ENCODE results near the gene RER1. TPM values are rescaled to one million over a fixed set of nuclear protein-coding genes. Genes with fewer than 3 reads are reported as not detected.

The RER1 gene
- total RNA-seq, 1 experiment from 2014 or later: 79.8 TPM

DNA sequence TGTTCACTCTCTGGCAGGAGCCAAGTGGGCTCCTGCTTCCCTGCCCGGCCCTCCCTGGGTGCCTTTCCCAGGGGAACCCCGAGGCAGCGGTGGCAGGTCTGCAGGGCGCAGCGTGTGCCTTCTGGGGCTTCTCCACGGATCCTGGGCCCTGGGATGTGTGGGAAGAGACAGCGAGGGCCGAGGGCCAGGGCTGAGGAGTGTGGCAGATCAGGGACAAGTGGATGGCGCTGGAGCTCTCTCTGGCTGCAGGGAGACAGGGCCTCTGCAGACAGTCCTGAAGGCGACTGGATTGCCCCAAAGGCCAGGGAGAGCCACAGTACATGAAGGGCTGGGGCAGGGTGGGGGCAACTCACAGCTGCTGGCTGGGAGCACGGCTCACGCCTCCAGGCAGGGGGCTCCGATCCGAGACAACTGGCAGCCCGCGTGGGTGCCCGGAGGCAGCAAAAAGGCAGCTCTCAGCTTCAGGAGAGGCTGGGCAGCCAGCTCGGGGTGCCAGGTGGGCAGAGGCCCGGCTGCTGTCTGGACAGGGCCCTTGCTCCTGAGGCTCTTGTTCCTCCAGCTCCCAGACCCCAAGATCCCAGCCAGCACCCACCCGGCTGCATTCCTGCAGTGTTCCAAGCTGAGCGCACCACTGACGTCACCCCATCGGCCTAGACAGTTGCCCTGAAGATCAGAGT, 16.3 kb upstream of the RER1 start:
- Mint-ChIP-seq H3K27me3 (ENCODE audit: low read depth) (no peaks in the 10 kb centered on the region), H3K4me3 (no peak overlapping the region), H3K36me3 (0 out of 2 replicates have a peak, but pooled peaks cover 3% of the 10 kb centered on the region), H3K9me3 (no peaks in the 10 kb centered on the region), H3K27ac (no peak overlapping the region), H3K4me1 (no peaks in the 10 kb centered on the region)
- POLR2A ChIA-PET: no interaction called here
- DNase-seq (ENCODE audit: low spot score) (no peak), ATAC-seq (no peak; the same call in 1 of the 2 replicates)
- CTCF ChIA-PET: interaction anchor here (0.6 to 1.9 kb wide), 3 partner anchors 180 to 327 kb away, joined by 4 to 8 read pairs (median 4); partner anchors contain the start of gene FAAP20
- TF ChIP-seq, protein P1, sequence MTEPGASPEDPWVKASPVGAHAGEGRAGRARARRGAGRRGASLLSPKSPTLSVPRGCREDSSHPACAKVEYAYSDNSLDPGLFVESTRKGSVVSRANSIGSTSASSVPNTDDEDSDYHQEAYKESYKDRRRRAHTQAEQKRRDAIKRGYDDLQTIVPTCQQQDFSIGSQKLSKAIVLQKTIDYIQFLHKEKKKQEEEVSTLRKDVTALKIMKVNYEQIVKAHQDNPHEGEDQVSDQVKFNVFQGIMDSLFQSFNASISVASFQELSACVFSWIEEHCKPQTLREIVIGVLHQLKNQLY (CRISPR knock-in tag; IDR thresholded peaks at IDR 0.05): no peak
- no peak for TF ChIP-seq ATF1 (CRISPR knock-in tag; IDR thresholded peaks at IDR 0.05)
- TF ChIP-seq, protein P2, sequence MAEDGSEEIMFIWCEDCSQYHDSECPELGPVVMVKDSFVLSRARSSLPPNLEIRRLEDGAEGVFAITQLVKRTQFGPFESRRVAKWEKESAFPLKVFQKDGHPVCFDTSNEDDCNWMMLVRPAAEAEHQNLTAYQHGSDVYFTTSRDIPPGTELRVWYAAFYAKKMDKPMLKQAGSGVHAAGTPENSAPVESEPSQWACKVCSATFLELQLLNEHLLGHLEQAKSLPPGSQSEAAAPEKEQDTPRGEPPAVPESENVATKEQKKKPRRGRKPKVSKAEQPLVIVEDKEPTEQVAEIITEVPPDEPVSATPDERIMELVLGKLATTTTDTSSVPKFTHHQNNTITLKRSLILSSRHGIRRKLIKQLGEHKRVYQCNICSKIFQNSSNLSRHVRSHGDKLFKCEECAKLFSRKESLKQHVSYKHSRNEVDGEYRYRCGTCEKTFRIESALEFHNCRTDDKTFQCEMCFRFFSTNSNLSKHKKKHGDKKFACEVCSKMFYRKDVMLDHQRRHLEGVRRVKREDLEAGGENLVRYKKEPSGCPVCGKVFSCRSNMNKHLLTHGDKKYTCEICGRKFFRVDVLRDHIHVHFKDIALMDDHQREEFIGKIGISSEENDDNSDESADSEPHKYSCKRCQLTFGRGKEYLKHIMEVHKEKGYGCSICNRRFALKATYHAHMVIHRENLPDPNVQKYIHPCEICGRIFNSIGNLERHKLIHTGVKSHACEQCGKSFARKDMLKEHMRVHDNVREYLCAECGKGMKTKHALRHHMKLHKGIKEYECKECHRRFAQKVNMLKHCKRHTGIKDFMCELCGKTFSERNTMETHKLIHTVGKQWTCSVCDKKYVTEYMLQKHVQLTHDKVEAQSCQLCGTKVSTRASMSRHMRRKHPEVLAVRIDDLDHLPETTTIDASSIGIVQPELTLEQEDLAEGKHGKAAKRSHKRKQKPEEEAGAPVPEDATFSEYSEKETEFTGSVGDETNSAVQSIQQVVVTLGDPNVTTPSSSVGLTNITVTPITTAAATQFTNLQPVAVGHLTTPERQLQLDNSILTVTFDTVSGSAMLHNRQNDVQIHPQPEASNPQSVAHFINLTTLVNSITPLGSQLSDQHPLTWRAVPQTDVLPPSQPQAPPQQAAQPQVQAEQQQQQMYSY (CRISPR knock-in tag; IDR thresholded peaks at IDR 0.05): no peak

DNA sequence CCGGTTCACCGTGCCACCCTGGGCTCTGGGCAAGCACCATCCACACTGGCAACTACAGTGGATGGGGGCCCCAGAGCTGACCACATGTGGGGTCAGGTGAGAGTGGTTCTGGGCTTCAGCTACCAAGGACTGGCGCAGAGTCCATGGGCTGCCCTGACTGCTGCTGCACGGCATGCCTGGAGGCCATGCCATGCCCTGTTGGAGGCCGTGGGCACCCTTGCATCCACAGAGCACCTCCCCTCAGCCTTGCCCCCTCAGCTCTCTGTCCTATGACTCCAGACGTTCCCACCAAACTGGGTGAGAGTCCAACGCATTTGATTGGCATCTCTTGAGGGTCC, 15.7 kb upstream of the RER1 start:
- no peaks in the 10 kb centered on the region for H3K9me3 Mint-ChIP-seq
- no peaks in the 10 kb centered on the region for H3K27me3 Mint-ChIP-seq (ENCODE audit: low read depth)
- DNase-seq (ENCODE audit: low spot score): no peak
- no peak overlapping the region for H3K27ac Mint-ChIP-seq
- H3K4me1 Mint-ChIP-seq: no peaks in the 10 kb centered on the region
- no peak overlapping the region for H3K4me3 Mint-ChIP-seq
- ChIA-PET CTCF (interaction anchor here (0.6 to 1.9 kb wide), 3 partner anchors 180 to 327 kb away, joined by 4 to 8 read pairs (median 4); partner anchors contain the start of gene FAAP20), POLR2A (no interaction called here)
- no peak for ATAC-seq
- no peak for TF ChIP-seq SP1 (CRISPR knock-in tag; conservative IDR thresholded peaks at IDR 0.05)
- no peak for TF ChIP-seq ZNF232 (CRISPR knock-in tag; IDR thresholded peaks at IDR 0.05)
- 0 out of 2 replicates have a peak, but pooled peaks cover 3% of the 10 kb centered on the region for H3K36me3 Mint-ChIP-seq

DNA sequence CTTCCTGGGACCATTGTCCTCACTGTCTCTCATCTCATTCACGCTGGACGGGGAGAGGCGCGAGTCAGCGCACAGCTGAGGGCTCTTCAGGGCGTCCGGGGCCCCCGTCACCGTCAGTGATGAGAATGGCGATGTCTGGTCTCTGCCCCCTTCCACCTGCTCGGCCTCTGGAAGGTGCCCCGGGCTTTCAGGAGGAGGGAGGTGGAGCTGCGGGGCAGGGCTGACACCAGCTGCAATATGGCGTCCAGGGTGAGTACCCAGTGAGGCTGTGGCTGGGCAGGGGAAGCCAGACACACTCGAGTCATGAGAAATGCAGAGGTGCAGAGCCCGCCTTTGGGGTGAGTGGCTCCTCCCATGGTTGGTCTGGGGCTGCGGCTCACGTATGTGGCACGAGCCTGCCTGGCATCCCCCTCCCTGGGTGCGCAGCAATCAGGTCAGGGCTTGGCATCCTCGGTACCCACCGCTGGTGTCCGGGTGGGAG, 15.3 kb upstream of the RER1 start:
- CTCF ChIA-PET: interaction anchor here (0.5 to 1.9 kb wide), 3 partner anchors 181 to 746 kb away, joined by 4 to 9 read pairs (median 8); partner anchors contain the start of gene FAAP20
- no peak for ATAC-seq

More for the DNA sequence above, 15.3 kb upstream of the RER1 start:
- TF ChIP-seq GRHL2 (CRISPR knock-in tag; IDR thresholded peaks at IDR 0.05; ENCODE audit: insufficient replicate concordance, severe bottlenecking): no peak
- no peak for TF ChIP-seq SP1 (CRISPR knock-in tag; conservative IDR thresholded peaks at IDR 0.05)
- TF ChIP-seq MYBL2 (CRISPR knock-in tag; IDR thresholded peaks at IDR 0.05): no peak
- TF ChIP-seq ZNF396 (CRISPR knock-in tag; IDR thresholded peaks at IDR 0.05; ENCODE audit: borderline replicate concordance): no peak
- TF ChIP-seq, protein P3, sequence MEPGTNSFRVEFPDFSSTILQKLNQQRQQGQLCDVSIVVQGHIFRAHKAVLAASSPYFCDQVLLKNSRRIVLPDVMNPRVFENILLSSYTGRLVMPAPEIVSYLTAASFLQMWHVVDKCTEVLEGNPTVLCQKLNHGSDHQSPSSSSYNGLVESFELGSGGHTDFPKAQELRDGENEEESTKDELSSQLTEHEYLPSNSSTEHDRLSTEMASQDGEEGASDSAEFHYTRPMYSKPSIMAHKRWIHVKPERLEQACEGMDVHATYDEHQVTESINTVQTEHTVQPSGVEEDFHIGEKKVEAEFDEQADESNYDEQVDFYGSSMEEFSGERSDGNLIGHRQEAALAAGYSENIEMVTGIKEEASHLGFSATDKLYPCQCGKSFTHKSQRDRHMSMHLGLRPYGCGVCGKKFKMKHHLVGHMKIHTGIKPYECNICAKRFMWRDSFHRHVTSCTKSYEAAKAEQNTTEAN (CRISPR knock-in tag; IDR thresholded peaks at IDR 0.05): no peak
- TF ChIP-seq JAZF1 (CRISPR knock-in tag; IDR thresholded peaks at IDR 0.05): no peak
- no peak for TF ChIP-seq NFYB (CRISPR knock-in tag; conservative IDR thresholded peaks at IDR 0.05; ENCODE audit: low read depth)
- TF ChIP-seq NR2C2 (CRISPR knock-in tag; IDR thresholded peaks at IDR 0.05): no peak
- TF ChIP-seq GTF2I (CRISPR knock-in tag; conservative IDR thresholded peaks at IDR 0.05): no peak
- no peak for TF ChIP-seq ZBTB21 (CRISPR knock-in tag; IDR thresholded peaks at IDR 0.05; ENCODE audit: borderline replicate concordance)
- TF ChIP-seq SMAD3 (CRISPR knock-in tag; IDR thresholded peaks at IDR 0.05; ENCODE audit: borderline replicate concordance): no peak
- TF ChIP-seq, protein P1 (CRISPR knock-in tag; IDR thresholded peaks at IDR 0.05): no peak
- no peak for TF ChIP-seq IRF2 (CRISPR knock-in tag; IDR thresholded peaks at IDR 0.05; ENCODE audit: borderline replicate concordance, low read depth)
- no peak for TF ChIP-seq ZNF671 (CRISPR knock-in tag; IDR thresholded peaks at IDR 0.05)
- Mint-ChIP-seq H3K4me1 (no peaks in the 10 kb centered on the region), H3K27me3 (ENCODE audit: low read depth) (no peaks in the 10 kb centered on the region), H3K36me3 (no peaks in the 10 kb centered on the region), H3K27ac (no peak overlapping the region), H3K4me3 (no peak overlapping the region), H3K9me3 (no peaks in the 10 kb centered on the region)
- POLR2A ChIA-PET: no interaction called here
- DNase-seq (ENCODE audit: low spot score): no peak

All from WTC11 (cell line).